H9 (cell line): ENCODE data around the gene PPP2R5E. TPM values are rescaled to one million over a fixed set of nuclear protein-coding genes. Genes with fewer than 3 reads are reported as not detected.

ENCODE experiments used
- DNase-seq: peaks from one replicate; pipeline ENCODE4 v3.0.0-alpha.2; 2017
- H2AFZ ChIP-seq: one replicate; pipeline ENCODE4 v1.6.1; 2013; ENCODE audit warnings: mild to moderate bottlenecking, low read length, control low read depth, moderate library complexity
- H2AK5ac ChIP-seq: 2 replicates; pipeline ENCODE4 v1.6.1; 2013; ENCODE audit warnings: low read length, control low read depth, mixed read lengths; ENCODE audit not compliant: insufficient read length
- H2BK120ac ChIP-seq: one replicate; pipeline ENCODE4 v1.6.1; 2013; ENCODE audit warnings: low read depth, mild to moderate bottlenecking, low read length, control low read depth, inconsistent platforms; ENCODE audit not compliant: poor library complexity, severe bottlenecking
- H2BK12ac ChIP-seq: 2 replicates; pipeline ENCODE4 v1.6.1; 2013; ENCODE audit warnings: low read length, control low read depth, mixed read lengths, low read depth; ENCODE audit not compliant: insufficient read length
- H2BK15ac ChIP-seq: 2 replicates; pipeline ENCODE4 v1.6.1; 2013; ENCODE audit warnings: low read depth, low read length, control low read depth
- H2BK20ac ChIP-seq: one replicate; pipeline ENCODE4 v1.6.1; 2013; ENCODE audit warnings: low read depth, mild to moderate bottlenecking, low read length, control low read depth, inconsistent platforms; ENCODE audit not compliant: poor library complexity, severe bottlenecking
- H2BK5ac ChIP-seq: 2 replicates; pipeline ENCODE4 v1.6.1; 2013; ENCODE audit warnings: low read length, control low read depth, mixed read lengths; ENCODE audit not compliant: insufficient read length
- H3K14ac ChIP-seq: 2 replicates; pipeline ENCODE4 v1.6.1; 2013; ENCODE audit warnings: low read length, control low read depth; ENCODE audit not compliant: insufficient read depth
- H3K18ac ChIP-seq: 2 replicates; pipeline ENCODE4 v1.6.1; 2013; ENCODE audit warnings: low read depth, mild to moderate bottlenecking, mixed read lengths, low read length, control low read depth; ENCODE audit not compliant: insufficient read length
- H3K23ac ChIP-seq: 2 replicates; pipeline ENCODE4 v1.6.1; 2013; ENCODE audit warnings: low read length, control low read depth, mixed read lengths, low read depth; ENCODE audit not compliant: insufficient read length
- H3K23me2 ChIP-seq: 2 replicates; pipeline ENCODE4 v1.6.1; 2013; ENCODE audit warnings: low read depth, mild to moderate bottlenecking, mixed read lengths, low read length, control low read depth; ENCODE audit not compliant: insufficient read length, poor library complexity, severe bottlenecking
- H3K27ac ChIP-seq: 2 replicates; pipeline ENCODE4 v1.5.1; 2013; ENCODE audit warnings: low read length, control low read depth, mixed read lengths, low read depth; ENCODE audit not compliant: insufficient read length
- H3K27me3 ChIP-seq: 2 replicates; pipeline ENCODE4 v1.6.1; 2013; ENCODE audit warnings: low read length, control low read depth, inconsistent platforms; ENCODE audit not compliant: insufficient read depth
- H3K4ac ChIP-seq: 2 replicates; pipeline ENCODE4 v1.6.1; 2013; ENCODE audit warnings: low read depth, mild to moderate bottlenecking, control low read depth, inconsistent platforms, low read length, moderate library complexity
- H3K4me1 ChIP-seq: 2 replicates; pipeline ENCODE4 v1.6.1; 2013; ENCODE audit warnings: low read length, control low read depth, inconsistent platforms; ENCODE audit not compliant: insufficient read depth
- H3K4me2 ChIP-seq: 2 replicates; pipeline ENCODE4 v1.6.1; 2013; ENCODE audit warnings: low read length, control low read depth, mixed read lengths; ENCODE audit not compliant: insufficient read length, insufficient read depth
- H3K56ac ChIP-seq: 2 replicates; pipeline ENCODE4 v1.6.1; 2013; ENCODE audit warnings: low read depth, mild to moderate bottlenecking, mixed read lengths, low read length, control low read depth; ENCODE audit not compliant: insufficient read length
- H3K79me1 ChIP-seq: 2 replicates; pipeline ENCODE4 v1.6.1; 2013; ENCODE audit warnings: low read depth, mild to moderate bottlenecking, moderate library complexity, low read length, control low read depth, inconsistent platforms; ENCODE audit not compliant: insufficient read depth, poor library complexity, severe bottlenecking
- H3K79me2 ChIP-seq: 2 replicates; pipeline ENCODE4 v1.6.1; 2013; ENCODE audit warnings: low read length, control low read depth, inconsistent platforms; ENCODE audit not compliant: insufficient read depth
- H3K9ac ChIP-seq: 2 replicates; pipeline ENCODE4 v1.6.1; 2013; ENCODE audit warnings: low read length, control low read depth, mixed read lengths; ENCODE audit not compliant: insufficient read length; ENCODE audit errors: extremely low read depth
- H3K9me3 ChIP-seq: one replicate; pipeline ENCODE4 v1.6.1; 2013; ENCODE audit warnings: low read depth, low read length, inconsistent platforms; ENCODE audit not compliant: control insufficient read depth
- H3T11ph ChIP-seq: one replicate; pipeline ENCODE4 v1.6.1; 2013; ENCODE audit warnings: mild to moderate bottlenecking, low read length, control low read depth, inconsistent platforms
- H4K20me1 ChIP-seq: one replicate; pipeline ENCODE4 v1.6.1; 2013; ENCODE audit not compliant: control insufficient read depth, insufficient read length, insufficient read depth
- H4K5ac ChIP-seq: 2 replicates; pipeline ENCODE4 v1.6.1; 2013; ENCODE audit warnings: low read depth, mild to moderate bottlenecking, mixed read lengths, low read length, control low read depth; ENCODE audit not compliant: insufficient read length
- H4K8ac ChIP-seq: replicated peaks from 2 replicates; pipeline ENCODE4 v1.6.1; 2013; ENCODE audit warnings: low read length, control low read depth, mixed read lengths, low read depth; ENCODE audit not compliant: insufficient read length
- H4K91ac ChIP-seq: 2 replicates; pipeline ENCODE4 v1.6.1; 2013; ENCODE audit warnings: low read depth, mild to moderate bottlenecking, moderate library complexity, mixed read lengths, low read length, control low read depth; ENCODE audit not compliant: insufficient read length
- H3K27ac Mint-ChIP-seq, 3 experiments: 2 replicates in 2 of 3; 3 replicates in 1 of 3; pipeline ENCODE4 v1.8.0; 2020 to 2021; ENCODE audit warnings: mixed read lengths in 3 of 3, mild to moderate bottlenecking in 1 of 3, moderate library complexity in 1 of 3
- H3K27me3 Mint-ChIP-seq: 2 replicates; pipeline ENCODE4 v1.8.0; 2021; ENCODE audit warnings: low read depth, mild to moderate bottlenecking, moderate library complexity, mixed read lengths
- H3K36me3 Mint-ChIP-seq, 3 experiments: 2 replicates in 2 of 3; 3 replicates in 1 of 3; pipeline ENCODE4 v1.8.0; 2020 to 2021; ENCODE audit warnings: low read depth in 3 of 3, mixed read lengths in 3 of 3; ENCODE audit not compliant: insufficient read depth in 1 of 3
- H3K4me1 Mint-ChIP-seq, 2 experiments: 2 replicates each; pipeline ENCODE4 v1.8.0; 2020; ENCODE audit warnings: mixed read lengths in 2 of 2
- H3K4me3 Mint-ChIP-seq, 2 experiments: 2 replicates in 1 of 2; 3 replicates in 1 of 2; pipeline ENCODE4 v1.8.0; 2020 to 2021; ENCODE audit warnings: mild to moderate bottlenecking in 2 of 2, mixed read lengths in 2 of 2, moderate library complexity in 1 of 2
- H3K9me3 Mint-ChIP-seq, 2 experiments: 2 replicates in 1 of 2; 3 replicates in 1 of 2; pipeline ENCODE4 v1.8.0; 2020; ENCODE audit warnings: mild to moderate bottlenecking in 2 of 2, mixed read lengths in 2 of 2, moderate library complexity in 1 of 2
- CTCF ChIP-seq: fragments of 200-600 bp; sonication (generic); conservative IDR thresholded peaks from 3 replicates; pipeline ENCODE4 v1.8.0; 2021; ENCODE audit warnings: antibody characterized with exemption, mild to moderate bottlenecking
- WGBS: extraction: QIAGEN DNeasy Blood & Tissue Kit; methylation state at CpG from one replicate; pipeline ENCODE4 v1.1.7; 2013; ENCODE audit warnings: missing lambda C conversion rate, low lambda C conversion rate, mixed read lengths; ENCODE audit not compliant: insufficient read length; ENCODE audit errors: extremely low coverage; 5-methylcytosine and 5-hydroxymethylcytosine counted together
- total RNA-seq: library from RNA; stranded (reverse); gene quantifications from 2 replicates; pipeline ENCODE4 v1.2.1, GENCODE V29; 2021

PPP2R5E gene
- total RNA-seq, 1 experiment from 2014 or later = 65.8 TPM

DNA sequence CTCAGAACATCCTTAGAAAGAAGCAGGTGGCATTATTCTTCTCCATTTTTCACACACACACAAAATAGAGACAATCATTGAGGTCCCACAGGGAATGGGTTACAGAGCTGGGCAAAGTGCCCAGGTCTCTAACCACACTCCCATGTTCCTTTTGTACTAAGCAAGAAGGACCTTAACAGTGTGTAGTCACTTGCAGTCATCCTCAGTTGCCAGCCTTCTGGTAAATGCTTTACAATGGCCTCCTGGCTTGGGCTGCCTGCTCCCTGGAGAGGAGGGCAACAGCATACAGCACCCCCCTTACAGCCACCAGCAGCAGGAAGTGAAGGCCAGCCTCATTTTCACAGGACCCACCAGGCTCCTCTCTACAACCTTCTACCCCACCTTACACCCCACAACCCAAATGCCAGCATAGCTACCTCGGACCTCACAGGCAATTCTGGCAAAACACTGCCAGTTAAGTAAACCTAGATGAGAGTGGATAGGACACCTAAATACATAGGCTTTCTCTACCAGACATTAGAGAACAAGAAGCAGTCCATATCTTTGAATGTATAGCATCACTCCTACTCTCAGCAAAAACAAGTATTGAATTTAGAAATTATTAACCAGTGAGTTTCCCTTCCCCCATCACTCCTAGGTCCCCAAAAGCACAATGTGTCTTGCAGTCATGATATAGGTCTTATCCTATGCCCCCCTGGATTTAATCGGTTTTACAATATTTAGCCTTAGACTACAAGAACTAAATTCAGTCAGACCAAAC is 88.1 kb downstream of the PPP2R5E start:
- Histone ChIP-seq H4K5ac (no peak overlapping the region), H2BK15ac (no peak overlapping the region), H3K23me2 (no peaks in the 10 kb centered on the region), H2BK20ac (no peak overlapping the region), H3K27ac (no peak overlapping the region), H3K14ac (no peak overlapping the region), H4K8ac (no peak overlapping the region), H2BK120ac (no peak overlapping the region), H4K91ac (no peak overlapping the region), H3K4me1 (no peaks in the 10 kb centered on the region; the same call in 1 of the 2 replicates), H4K20me1 (no peaks in the 10 kb centered on the region), H3K18ac (no peak overlapping the region), H3K9me3 (no peaks in the 10 kb centered on the region), H3K79me1 (no peaks in the 10 kb centered on the region), H3K4ac (no peak overlapping the region), H3K27me3 (no peaks in the 10 kb centered on the region), H3K23ac (no peak overlapping the region), H3K79me2 (peaks cover 4% of the 10 kb centered on the region; the same call in 1 of the 2 replicates), H3K9ac (no peak overlapping the region), H2AFZ (no peak overlapping the region), H3T11ph (no peak overlapping the region), H3K4me2 (no peak overlapping the region), H2BK12ac (no peak overlapping the region), H3K56ac (no peak overlapping the region), H2BK5ac (no peak overlapping the region), H2AK5ac (no peak overlapping the region)
- peaks cover 4 to 16% (median 14%) of the 10 kb centered on the region in 3 experiments; a peak in 4 of 7 replicates for H3K36me3 Mint-ChIP-seq
- peaks cover 9 to 12% of the 10 kb centered on the region in 2 experiments for H3K4me1 Mint-ChIP-seq
- DNase-seq = no peak
- H3K4me3 Mint-ChIP-seq = no peak overlapping the region
- no peak overlapping the region for H3K27ac Mint-ChIP-seq
- WGBS = no CpG with 5 or more reads among the region's 2 CpGs
- no peaks in the 10 kb centered on the region for H3K9me3 Mint-ChIP-seq
- no peaks in the 10 kb centered on the region for H3K27me3 Mint-ChIP-seq
- no peak for TF ChIP-seq CTCF
